Psoas muscle (tissue), 8 donors: ENCODE data around the gene FADS3. TPM values are rescaled to one million over a fixed set of nuclear protein-coding genes. Genes with fewer than 3 reads are reported as not detected.

Experiments
- ATAC-seq, 4 donors: fragments of 200-7000 bp; cut with Tn5 transposase; one replicate each; pipeline ENCODE4 v1.9.1; 2020; ENCODE audit warnings: moderate library complexity in 3 of 4, mild to moderate bottlenecking in 2 of 4
- DNase-seq, 2 donors: peaks; one replicate each; pipeline ENCODE4 v3.0.0-alpha.2; 2020
- H3K27ac ChIP-seq: fragments of 200-600 bp; one replicate; pipeline ENCODE4 v1.8.0; 2022
- H3K27me3 ChIP-seq, 3 donors: fragments of 200-600 bp in 1 of 3; one replicate each; pipeline versions ENCODE4 v1.6.1 to v1.8.0; 2013 to 2022; ENCODE audit warnings: low read length in 2 of 3, mild to moderate bottlenecking in 2 of 3, moderate library complexity in 1 of 3; ENCODE audit not compliant: insufficient read depth in 3 of 3
- H3K36me3 ChIP-seq, 2 donors: fragments of 200-600 bp in 1 of 2; one replicate each; pipeline versions ENCODE4 v1.6.1 to v1.8.0; 2013 to 2022; ENCODE audit warnings: low read depth in 1 of 2, mild to moderate bottlenecking in 1 of 2, moderate library complexity in 1 of 2; ENCODE audit not compliant: insufficient read depth in 1 of 2
- H3K4me1 ChIP-seq: fragments of 200-600 bp; one replicate; pipeline ENCODE4 v1.8.0; 2022
- H3K4me3 ChIP-seq: fragments of 200-600 bp; one replicate; pipeline ENCODE4 v1.8.0; 2022; ENCODE audit warnings: mild to moderate bottlenecking
- H3K9me3 ChIP-seq: fragments of 200-600 bp; one replicate; pipeline ENCODE4 v1.8.0; 2022
- WGBS, 3 donors: extraction: QIAGEN DNeasy Blood & Tissue Kit; methylation state at CpG; one replicate each; pipeline versions ENCODE4 v1.1.6 to v1.1.7; 2013; 5-methylcytosine and 5-hydroxymethylcytosine counted together
- intact Hi-C, 2 donors: fragments of 100-400 bp; cut with DNase I; formaldehyde crosslinking; loops; one replicate each; pipeline versions ENCODE4 v1.11.0 to v1.14.2; 2022
- polyA plus RNA-seq, 3 donors: library from polyadenylated mRNA; stranded (reverse); fragments of 200-250 nt; gene quantifications; one replicate each; pipeline ENCODE4 v1.2.3, GENCODE V29; 2013
- total RNA-seq, 4 donors: library from RNA; stranded (reverse); fragmentation: NEBNext Ultra II Directional in 2 of 4; extraction: Animal tissue kit (Norgen Biotek cat#: 25700) in 2 of 4; gene quantifications; one replicate each; pipeline versions ENCODE4 v1.2.1 to v1.2.4, GENCODE V29; 2021 to 2023
- TF ChIP-seq, protein P1 (sequence below): fragments of 200-600 bp; IDR thresholded peaks from one replicate; pipeline ENCODE4 v1.8.0; 2022; ENCODE audit warnings: antibody characterized with exemption
- donor health status: healthy with polysubstance abuse.
- donor health status: DM: no; HTN: no; CAD: no; lungs with moderate emphysema.
- donor health status: Bipolar disorder and iron deficiency.
- donor health status: healthy.
- donor health status: DM: yes; HTN: yes; CAD: no.
- donor health status: DM: no; HTN: no; CAD: no.
- donor health status: DM: no; HTN: no; CAD: no.
- donor health status: DM: yes; HTN: yes; CAD: no.

The FADS3 gene
- total and polyA plus RNA-seq, 7 donors, result 26.5 to 392 (median 53.9) TPM

DNA sequence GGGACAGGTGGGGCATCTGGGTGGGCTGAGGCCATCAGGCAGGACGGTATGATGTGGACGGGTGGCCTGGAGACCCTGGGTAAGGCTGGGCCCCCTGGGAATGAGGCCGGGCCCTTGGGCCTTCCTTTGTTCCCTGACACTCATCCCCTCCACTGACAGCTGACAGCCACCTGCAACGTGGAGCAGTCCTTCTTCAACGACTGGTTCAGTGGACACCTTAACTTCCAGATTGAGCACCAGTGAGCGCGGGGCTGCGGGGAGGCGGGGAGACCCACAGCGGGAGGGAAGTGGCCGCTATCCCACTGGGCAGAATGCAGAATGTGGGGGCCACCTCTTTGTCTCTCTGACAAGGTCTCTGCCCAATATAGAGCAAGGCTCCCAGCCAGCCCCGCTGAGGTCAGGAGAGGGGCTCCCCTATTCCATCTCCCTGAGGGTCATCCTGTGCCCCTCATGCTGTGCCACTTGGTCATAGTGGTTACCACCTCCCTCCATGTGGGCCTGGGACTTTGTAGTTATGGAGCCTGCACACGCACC lies 27.7 kb downstream of the FADS3 start:
- Histone ChIP-seq H3K27ac (no peak overlapping the region), H3K4me3 (no peak overlapping the region), H3K36me3 (no peaks in the 10 kb centered on the region), H3K4me1 (no peaks in the 10 kb centered on the region), H3K9me3 (no peaks in the 10 kb centered on the region), H3K27me3 (no peaks in the 10 kb centered on the region)
- WGBS, 3 donors, result 86 to 94% (median 91%) methylated on average over 13 of the region's 13 CpGs
- intact Hi-C loops, result no loop called here
- TF ChIP-seq, protein P1, sequence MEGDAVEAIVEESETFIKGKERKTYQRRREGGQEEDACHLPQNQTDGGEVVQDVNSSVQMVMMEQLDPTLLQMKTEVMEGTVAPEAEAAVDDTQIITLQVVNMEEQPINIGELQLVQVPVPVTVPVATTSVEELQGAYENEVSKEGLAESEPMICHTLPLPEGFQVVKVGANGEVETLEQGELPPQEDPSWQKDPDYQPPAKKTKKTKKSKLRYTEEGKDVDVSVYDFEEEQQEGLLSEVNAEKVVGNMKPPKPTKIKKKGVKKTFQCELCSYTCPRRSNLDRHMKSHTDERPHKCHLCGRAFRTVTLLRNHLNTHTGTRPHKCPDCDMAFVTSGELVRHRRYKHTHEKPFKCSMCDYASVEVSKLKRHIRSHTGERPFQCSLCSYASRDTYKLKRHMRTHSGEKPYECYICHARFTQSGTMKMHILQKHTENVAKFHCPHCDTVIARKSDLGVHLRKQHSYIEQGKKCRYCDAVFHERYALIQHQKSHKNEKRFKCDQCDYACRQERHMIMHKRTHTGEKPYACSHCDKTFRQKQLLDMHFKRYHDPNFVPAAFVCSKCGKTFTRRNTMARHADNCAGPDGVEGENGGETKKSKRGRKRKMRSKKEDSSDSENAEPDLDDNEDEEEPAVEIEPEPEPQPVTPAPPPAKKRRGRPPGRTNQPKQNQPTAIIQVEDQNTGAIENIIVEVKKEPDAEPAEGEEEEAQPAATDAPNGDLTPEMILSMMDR, result no peak
- ATAC-seq (no peak), DNase-seq (no peak)

DNA sequence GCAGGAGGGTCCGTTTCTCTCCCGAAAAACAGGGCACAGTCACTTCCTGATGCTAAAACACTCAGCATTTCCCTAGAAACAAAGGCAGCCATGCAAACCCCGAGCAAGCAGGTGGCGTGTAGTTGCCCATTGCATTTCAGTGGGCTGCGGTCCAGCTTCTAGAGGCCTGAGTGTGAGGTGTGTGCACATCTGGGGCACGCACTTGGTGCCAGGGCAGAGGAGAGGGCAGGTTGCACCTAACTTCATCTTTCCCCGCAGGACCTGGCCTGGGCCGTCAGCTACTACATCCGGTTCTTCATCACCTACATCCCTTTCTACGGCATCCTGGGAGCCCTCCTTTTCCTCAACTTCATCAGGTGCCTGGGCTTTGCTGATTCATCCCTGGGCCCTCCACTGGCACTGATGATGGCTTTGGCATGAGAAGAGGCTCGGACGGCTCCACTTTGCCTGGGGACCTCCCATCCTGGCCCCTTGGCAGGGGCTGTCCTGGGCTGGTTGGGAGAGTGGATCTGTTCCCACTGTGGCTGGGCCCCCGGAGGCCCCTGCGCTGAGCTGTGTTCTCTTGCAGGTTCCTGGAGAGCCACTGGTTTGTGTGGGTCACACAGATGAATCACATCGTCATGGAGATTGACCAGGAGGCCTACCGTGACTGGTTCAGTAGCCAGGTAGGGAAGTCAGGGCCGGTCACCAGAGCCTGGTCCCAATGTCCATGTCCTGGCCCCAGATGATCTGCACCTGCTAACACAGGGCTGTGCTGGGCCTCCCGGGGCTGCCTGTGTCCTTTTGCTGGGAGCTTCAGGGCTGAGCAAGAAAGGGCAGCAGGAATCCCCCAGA lies 28.4 kb downstream of the FADS3 start:
- 88 to 92% (median 92%) methylated on average over 18 of the region's 18 CpGs for WGBS, 3 donors
- no peaks in the 10 kb centered on the region for H3K36me3 ChIP-seq
- H3K4me3 ChIP-seq, result no peak overlapping the region
- intact Hi-C loops, result no loop called here
- no peaks in the 10 kb centered on the region for H3K27me3 ChIP-seq
- no peaks in the 10 kb centered on the region for H3K4me1 ChIP-seq
- no peaks in the 10 kb centered on the region for H3K9me3 ChIP-seq
- H3K27ac ChIP-seq, result no peak overlapping the region
- TF ChIP-seq, protein P1, result no peak
- ATAC-seq (no peak), DNase-seq (no peak)

DNA sequence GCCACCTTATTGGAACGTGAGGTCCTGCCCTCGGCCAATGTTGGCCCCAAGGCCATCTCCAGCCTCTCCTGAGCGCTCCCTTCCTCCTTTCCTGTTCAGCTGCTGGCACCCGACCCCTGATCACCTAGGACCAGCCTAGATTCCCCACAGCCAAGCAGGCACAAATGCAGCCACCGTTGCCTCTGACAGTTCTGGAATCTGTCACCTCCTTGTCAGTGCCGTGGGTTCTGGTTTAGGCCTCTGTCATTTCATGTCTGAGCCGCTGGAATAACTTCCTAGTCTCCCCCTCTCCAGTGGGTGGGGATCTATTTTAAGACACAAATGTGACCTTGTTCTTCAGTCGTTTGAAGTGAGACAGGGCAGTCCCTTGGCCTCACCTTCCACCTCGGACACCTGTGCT lies 29.7 kb downstream of the FADS3 start:
- DNase-seq (no peak), ATAC-seq (peak in 1 of 4 donors; percentile 19)
- H3K4me3 ChIP-seq, result no peak overlapping the region
- intact Hi-C loops, result no loop called here
- TF ChIP-seq, protein P1, result no peak
- H3K36me3 ChIP-seq, result no peaks in the 10 kb centered on the region
- H3K27ac ChIP-seq, result no peak overlapping the region
- no peaks in the 10 kb centered on the region for H3K27me3 ChIP-seq
- WGBS, 3 donors, result 42 to 53% (median 48%) methylated on average over 9 of the region's 9 CpGs
- no peaks in the 10 kb centered on the region for H3K9me3 ChIP-seq
- H3K4me1 ChIP-seq, result no peaks in the 10 kb centered on the region

DNA sequence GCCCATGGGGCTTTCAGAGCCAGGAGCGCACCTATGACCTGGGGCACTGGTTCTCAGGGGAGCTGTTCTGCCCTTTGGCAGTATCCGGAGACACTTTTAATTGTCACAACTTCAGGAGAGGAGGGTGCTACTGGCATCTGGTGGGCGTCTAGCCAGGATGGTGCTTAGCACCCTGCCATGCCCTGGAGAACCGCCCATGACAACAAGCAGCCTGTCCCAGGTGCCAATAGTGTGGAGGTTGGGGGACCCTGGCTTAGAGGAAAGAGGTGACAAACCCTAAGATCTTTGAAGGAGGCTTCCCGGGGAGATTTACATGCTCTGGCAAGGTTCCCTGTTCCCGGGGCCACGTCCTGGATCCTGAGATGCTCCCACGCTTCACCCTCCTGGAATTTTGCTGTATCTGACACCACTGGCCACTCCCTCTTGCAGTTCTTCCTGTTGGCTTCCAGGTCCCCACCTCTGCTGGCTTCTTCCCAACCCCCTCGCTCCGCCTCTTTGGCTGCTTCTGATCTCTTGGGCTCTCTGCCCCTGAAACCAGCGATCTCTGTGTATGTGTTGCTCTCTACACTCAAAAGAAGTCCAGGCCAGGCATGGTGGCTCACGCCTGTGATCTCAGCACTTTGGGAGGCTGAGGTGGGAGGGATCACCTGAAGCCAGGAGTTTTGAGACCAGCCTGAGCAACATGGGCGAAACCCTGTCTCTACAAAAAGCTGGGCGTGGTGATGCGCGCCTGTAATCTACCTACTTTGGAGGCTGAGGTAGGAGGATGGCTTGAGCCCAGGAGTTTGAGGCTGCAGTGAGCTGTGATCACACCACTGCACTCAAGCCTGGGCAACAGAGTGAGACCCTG lies 31.1 kb downstream of the FADS3 start:
- ATAC-seq (no peak), DNase-seq (no peak)
- no peaks in the 10 kb centered on the region for H3K9me3 ChIP-seq
- H3K27ac ChIP-seq, result no peak overlapping the region
- intact Hi-C loops, result no loop called here
- no peak overlapping the region for H3K4me3 ChIP-seq
- no peaks in the 10 kb centered on the region for H3K4me1 ChIP-seq
- TF ChIP-seq, protein P1, result no peak
- no peaks in the 10 kb centered on the region for H3K27me3 ChIP-seq
- WGBS, 3 donors, result 65 to 73% (median 66%) methylated on average over 15 to 16 of the region's 16 CpGs
- H3K36me3 ChIP-seq, result no peaks in the 10 kb centered on the region
